Measurements from ENCODE around the gene TTYH1. TPM values are rescaled to one million over a fixed set of nuclear protein-coding genes. Genes with fewer than 3 reads are reported as not detected.

TTYH1 gene
- total RNA-seq, 1 donor from 2014 or later: 6.0 TPM

DNA sequence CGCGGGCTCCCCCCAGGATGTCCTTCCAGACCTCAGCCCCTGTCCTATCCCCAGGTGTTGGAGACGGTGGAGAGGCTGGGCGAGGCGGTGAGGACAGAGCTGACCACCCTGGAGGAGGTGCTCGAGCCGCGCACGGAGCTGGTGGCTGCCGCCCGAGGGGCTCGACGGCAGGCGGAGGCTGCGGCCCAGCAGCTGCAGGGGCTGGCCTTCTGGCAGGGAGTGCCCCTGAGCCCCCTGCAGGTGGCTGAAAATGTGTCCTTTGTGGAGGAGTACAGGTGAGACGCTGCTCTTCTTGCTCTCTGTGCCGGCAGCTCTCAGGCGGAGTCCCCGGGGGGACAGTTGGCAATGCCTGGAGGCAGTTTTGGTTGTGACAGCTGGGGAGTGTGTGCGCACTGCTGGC lies 6.9 kb downstream of the TTYH1 start:
- Mint-ChIP-seq H3K9me3 (no peaks in the 10 kb centered on the region), H3K27me3 (ENCODE audit: low read depth) (peaks cover 86% of the 10 kb centered on the region), H3K27ac (no peak overlapping the region), H3K36me3 (no peaks in the 10 kb centered on the region), H3K4me3 (no peak overlapping the region), H3K4me1 (peaks cover 18% of the 10 kb centered on the region)
- TF ChIP-seq CTCF (IDR thresholded peaks at IDR 0.05; ENCODE audit: unreplicated experiment): no peak
- no peak for DNase-seq (ENCODE audit: low spot score in 2 of 2, unreplicated experiment in 2 of 2)

DNA sequence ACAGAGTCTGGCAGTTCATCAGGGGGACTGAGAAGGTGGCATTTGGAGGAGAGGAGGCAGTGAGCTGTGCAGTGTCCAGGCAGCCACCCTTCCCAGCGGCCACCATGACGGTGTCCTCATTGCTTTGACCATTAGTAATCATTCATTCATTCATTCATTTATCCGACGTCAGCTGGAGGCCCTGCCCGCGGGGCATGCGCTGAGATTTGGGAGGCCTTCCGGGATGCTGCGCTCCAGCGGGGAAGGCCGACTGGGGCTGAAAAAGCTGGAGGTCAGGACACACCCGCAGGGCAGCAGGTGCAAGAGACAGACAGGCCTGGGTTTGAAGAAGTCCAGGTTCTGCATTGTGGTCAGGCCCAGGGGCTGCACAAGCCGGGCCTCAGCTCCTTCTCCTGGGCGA lies 8.9 kb downstream of the TTYH1 start:
- H3K4me3 Mint-ChIP-seq: no peak overlapping the region
- H3K4me1 Mint-ChIP-seq: peaks cover 17% of the 10 kb centered on the region
- H3K36me3 Mint-ChIP-seq: no peaks in the 10 kb centered on the region
- no peak overlapping the region for H3K27ac Mint-ChIP-seq
- H3K27me3 Mint-ChIP-seq (ENCODE audit: low read depth): peaks cover 83% of the 10 kb centered on the region
- TF ChIP-seq CTCF (IDR thresholded peaks at IDR 0.05; ENCODE audit: unreplicated experiment): no peak
- no peak for DNase-seq (ENCODE audit: low spot score in 2 of 2, unreplicated experiment in 2 of 2)
- H3K9me3 Mint-ChIP-seq: no peaks in the 10 kb centered on the region

DNA sequence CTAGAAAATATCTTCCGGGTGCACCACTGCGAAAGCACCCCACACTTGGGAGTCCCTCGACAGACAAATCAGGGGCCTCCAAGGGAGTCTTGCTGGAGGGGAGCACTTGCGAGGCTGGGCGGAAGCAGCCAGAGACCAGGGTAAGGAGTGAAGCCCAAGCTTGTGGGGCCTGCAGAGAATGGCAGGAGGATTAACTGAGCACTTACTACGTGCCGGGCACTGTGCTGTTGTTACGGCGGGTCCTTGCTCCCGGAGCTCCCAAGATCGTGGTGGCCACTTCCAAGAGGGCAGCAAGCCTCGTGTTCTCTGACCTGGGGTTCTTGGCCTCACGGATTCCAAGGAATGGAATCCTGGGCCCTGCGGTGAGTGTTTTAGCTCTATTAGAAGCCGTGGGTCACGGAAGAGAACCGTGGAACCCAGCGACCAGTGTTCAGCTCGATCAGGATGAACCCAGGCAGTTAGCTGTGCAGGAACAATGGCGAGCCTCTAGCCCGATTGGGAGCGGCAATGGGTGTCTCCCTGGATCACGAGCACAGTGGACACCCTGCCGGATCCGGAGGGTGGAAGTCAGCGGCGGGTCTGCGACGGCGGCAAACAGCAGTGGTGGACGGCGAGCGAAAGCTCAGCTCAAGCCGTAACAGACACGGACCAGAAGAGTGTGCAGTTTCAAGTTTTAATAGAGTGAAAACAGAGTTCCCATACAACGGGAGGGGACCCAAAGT lies 9.6 kb downstream of the TTYH1 start:
- Mint-ChIP-seq H3K4me3 (no peak overlapping the region), H3K27me3 (ENCODE audit: low read depth) (peaks cover 79% of the 10 kb centered on the region), H3K36me3 (no peaks in the 10 kb centered on the region), H3K4me1 (peaks cover 16% of the 10 kb centered on the region), H3K9me3 (no peaks in the 10 kb centered on the region), H3K27ac (no peak overlapping the region)
- no peak for TF ChIP-seq CTCF (IDR thresholded peaks at IDR 0.05; ENCODE audit: unreplicated experiment)
- DNase-seq (ENCODE audit: low spot score in 2 of 2, unreplicated experiment in 2 of 2): no peak

DNA sequence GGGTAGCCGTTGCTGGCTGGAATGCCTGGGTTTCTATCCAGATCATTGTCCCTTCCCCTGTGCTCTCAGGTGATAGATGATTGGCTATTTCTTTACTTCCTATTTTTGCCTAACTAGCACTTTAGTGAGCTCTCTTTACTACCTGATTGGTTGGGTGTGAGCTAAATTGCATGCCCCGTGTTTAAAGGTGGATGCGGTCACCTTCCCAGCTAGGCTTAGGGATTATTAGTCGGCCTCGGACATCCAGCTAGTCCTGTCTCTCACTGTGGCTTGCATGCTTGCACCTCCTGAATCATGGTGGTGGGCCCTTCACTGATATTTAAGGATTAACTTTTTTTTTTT lies 10.1 kb downstream of the TTYH1 start:
- Mint-ChIP-seq H3K36me3 (no peaks in the 10 kb centered on the region), H3K27me3 (ENCODE audit: low read depth) (peaks cover 77% of the 10 kb centered on the region), H3K4me3 (no peak overlapping the region), H3K4me1 (peaks cover 17% of the 10 kb centered on the region), H3K9me3 (no peaks in the 10 kb centered on the region), H3K27ac (no peak overlapping the region)
- DNase-seq (ENCODE audit: low spot score in 2 of 2, unreplicated experiment in 2 of 2): no peak
- TF ChIP-seq CTCF (IDR thresholded peaks at IDR 0.05; ENCODE audit: unreplicated experiment): no peak

- no peak for TF ChIP-seq CTCF (IDR thresholded peaks at IDR 0.05; ENCODE audit: unreplicated experiment)
- Mint-ChIP-seq H3K4me1 (peaks cover 18% of the 10 kb centered on the region), H3K4me3 (no peak overlapping the region), H3K9me3 (no peaks in the 10 kb centered on the region), H3K27me3 (ENCODE audit: low read depth) (peaks cover 74% of the 10 kb centered on the region), H3K36me3 (no peaks in the 10 kb centered on the region), H3K27ac (no peak overlapping the region)
- no peak for DNase-seq (ENCODE audit: low spot score in 2 of 2, unreplicated experiment in 2 of 2)
Measured at GRCh38 chr19:54426291-54426931, 11.1 kb downstream of the TTYH1 start.
